Neural cell (in vitro differentiated cells): ENCODE data around the gene DNAJB12. TPM values are rescaled to one million over a fixed set of nuclear protein-coding genes. Genes with fewer than 3 reads are reported as not detected.

Experiments
- H2AFZ ChIP-seq: fragments of 200-600, 300-800 bp; sonication (generic), shearing (Covaris generic); 2 replicates; pipeline ENCODE4 v1.6.0; 2014; ENCODE audit warnings: low read depth, mild to moderate bottlenecking, antibody characterized with exemption, low read length, moderate library complexity
- H3F3A ChIP-seq: fragments of 200-600 bp; shearing (Covaris generic); 2 replicates; pipeline ENCODE4 v1.6.1; 2016; ENCODE audit warnings: mild to moderate bottlenecking, moderate library complexity, mixed read lengths, antibody characterized with exemption, low read length; ENCODE audit not compliant: insufficient read depth, poor library complexity, severe bottlenecking
- H3K27ac ChIP-seq: fragments of 200-600, 300-800 bp; sonication (generic), shearing (Covaris generic); 2 replicates; pipeline ENCODE4 v1.5.1; 2014; ENCODE audit warnings: mild to moderate bottlenecking, low read length, moderate library complexity
- H3K27me3 ChIP-seq: fragments of 300-800, 200-600 bp; sonication (generic), shearing (Covaris generic); 2 replicates; pipeline ENCODE4 v1.6.0; 2014; ENCODE audit warnings: mild to moderate bottlenecking, low read depth, low read length, moderate library complexity; ENCODE audit not compliant: insufficient read depth
- H3K36me3 ChIP-seq: fragments of 300-800, 200-600 bp; sonication (generic), shearing (Covaris generic); 2 replicates; pipeline ENCODE4 v1.5.1; 2014; ENCODE audit warnings: mild to moderate bottlenecking, antibody characterized with exemption, low read length, moderate library complexity; ENCODE audit not compliant: insufficient read depth
- H3K4me2 ChIP-seq: fragments of 300-800, 200-600 bp; sonication (generic), shearing (Covaris generic); 2 replicates; pipeline ENCODE4 v1.6.0; 2014; ENCODE audit warnings: mild to moderate bottlenecking, low read length
- H3K4me3 ChIP-seq: fragments of 300-800, 200-600 bp; sonication (generic), shearing (Covaris generic); 2 replicates; pipeline ENCODE4 v1.5.1; 2014; ENCODE audit warnings: mild to moderate bottlenecking, low read length, moderate library complexity
- H3K79me2 ChIP-seq: fragments of 200-600 bp; shearing (Covaris generic); replicated peaks from 2 replicates; pipeline ENCODE4 v1.6.0; 2014; ENCODE audit warnings: mild to moderate bottlenecking, low read length, moderate library complexity; ENCODE audit not compliant: insufficient read depth
- H3K9ac ChIP-seq: fragments of 300-800, 200-600 bp; sonication (generic), shearing (Covaris generic); 2 replicates; pipeline ENCODE4 v1.6.1; 2016; ENCODE audit warnings: mild to moderate bottlenecking, low read length, mixed read lengths
- H3K9me2 ChIP-seq: fragments of 200-600 bp; shearing (Covaris generic); 2 replicates; pipeline ENCODE4 v1.6.1; 2016; ENCODE audit warnings: mild to moderate bottlenecking, low read length, mixed read lengths; ENCODE audit not compliant: insufficient read depth
- H3K9me3 ChIP-seq: fragments of 200-600, 300-800 bp; sonication (generic), shearing (Covaris generic); 2 replicates; pipeline ENCODE4 v1.6.1; 2016; ENCODE audit warnings: mild to moderate bottlenecking, mixed run types, low read length, moderate library complexity, mixed read lengths
- H4K20me1 ChIP-seq: fragments of 200-600 bp; shearing (Covaris generic); 2 replicates; pipeline ENCODE4 v1.6.1; 2016; ENCODE audit warnings: mild to moderate bottlenecking, mixed run types; ENCODE audit not compliant: insufficient read depth
- CTCF ChIP-seq: fragments of 450-650 bp; IDR thresholded peaks from 2 replicates; pipeline ENCODE4 v1.5.1; 2014; ENCODE audit warnings: antibody characterized with exemption, mild to moderate bottlenecking, moderate library complexity; ENCODE audit not compliant: poor library complexity, severe bottlenecking
- EP300 ChIP-seq: fragments of 450-650 bp; conservative IDR thresholded peaks from 2 replicates; pipeline ENCODE4 v1.6.1; 2014; ENCODE audit warnings: antibody characterized with exemption, mild to moderate bottlenecking, moderate library complexity; ENCODE audit not compliant: poor library complexity, severe bottlenecking
- EZH2 ChIP-seq: fragments of 200-600, 300-800 bp; shearing (Covaris generic), sonication (generic); IDR thresholded peaks from 2 replicates; pipeline ENCODE4 v1.6.1; 2014; ENCODE audit warnings: antibody characterized with exemption, low read length, borderline replicate concordance, mild to moderate bottlenecking; ENCODE audit not compliant: insufficient read depth, poor library complexity, severe bottlenecking
- MXI1 ChIP-seq: fragments of 450-650 bp; conservative IDR thresholded peaks from 2 replicates; pipeline ENCODE4 v1.6.1; 2014; ENCODE audit warnings: antibody characterized with exemption, mild to moderate bottlenecking; ENCODE audit not compliant: poor library complexity, severe bottlenecking
- POLR2AphosphoS5 ChIP-seq: IDR thresholded peaks from 2 replicates; pipeline ENCODE4 v1.6.1; 2012
- RAD21 ChIP-seq: fragments of 450-650 bp; conservative IDR thresholded peaks from 2 replicates; pipeline ENCODE4 v1.6.1; 2014; ENCODE audit warnings: antibody characterized with exemption, mild to moderate bottlenecking, moderate library complexity
- SMC3 ChIP-seq: fragments of 450-650 bp; conservative IDR thresholded peaks from 2 replicates; pipeline ENCODE4 v1.6.1; 2014; ENCODE audit warnings: antibody characterized with exemption, mild to moderate bottlenecking, moderate library complexity; ENCODE audit not compliant: poor library complexity
- TAF1 ChIP-seq: IDR thresholded peaks from 2 replicates; pipeline ENCODE4 v1.6.1; 2012; ENCODE audit warnings: low read depth
- polyA plus RNA-seq: library from polyadenylated mRNA; depleted of rRNA; stranded (reverse); fragments of >200 nt; gene quantifications from 2 replicates; pipeline ENCODE4 v1.2.3, GENCODE V29; 2014
- TF ChIP-seq, protein P1 (sequence below): IDR thresholded peaks from 2 replicates; pipeline ENCODE4 v1.6.1; 2012; ENCODE audit warnings: borderline replicate concordance

Gene DNAJB12
- polyA plus RNA-seq, 1 donor from 2014 or later = 24.5 TPM

- Histone ChIP-seq H2AFZ (no peak overlapping the region), H3F3A (no peaks in the 10 kb centered on the region), H3K9ac (peak overlapping the region; percentile 79), H3K36me3 (peaks cover 5% of the 10 kb centered on the region), H3K4me2 (peak overlapping the region; percentile 84), H3K27ac (peak overlapping the region; percentile 98), H3K79me2 (no peaks in the 10 kb centered on the region), H3K9me3 (no peaks in the 10 kb centered on the region), H3K27me3 (no peaks in the 10 kb centered on the region), H3K9me2 (no peaks in the 10 kb centered on the region), H3K4me3 (peak overlapping the region; percentile 59), H4K20me1 (no peaks in the 10 kb centered on the region)
- no peak for TF ChIP-seq TAF1
- TF ChIP-seq MXI1 = peak; percentile 86
- peak; percentile 13 for TF ChIP-seq CTCF
- TF ChIP-seq EP300 = peak; percentile 84
- TF ChIP-seq, protein P1, sequence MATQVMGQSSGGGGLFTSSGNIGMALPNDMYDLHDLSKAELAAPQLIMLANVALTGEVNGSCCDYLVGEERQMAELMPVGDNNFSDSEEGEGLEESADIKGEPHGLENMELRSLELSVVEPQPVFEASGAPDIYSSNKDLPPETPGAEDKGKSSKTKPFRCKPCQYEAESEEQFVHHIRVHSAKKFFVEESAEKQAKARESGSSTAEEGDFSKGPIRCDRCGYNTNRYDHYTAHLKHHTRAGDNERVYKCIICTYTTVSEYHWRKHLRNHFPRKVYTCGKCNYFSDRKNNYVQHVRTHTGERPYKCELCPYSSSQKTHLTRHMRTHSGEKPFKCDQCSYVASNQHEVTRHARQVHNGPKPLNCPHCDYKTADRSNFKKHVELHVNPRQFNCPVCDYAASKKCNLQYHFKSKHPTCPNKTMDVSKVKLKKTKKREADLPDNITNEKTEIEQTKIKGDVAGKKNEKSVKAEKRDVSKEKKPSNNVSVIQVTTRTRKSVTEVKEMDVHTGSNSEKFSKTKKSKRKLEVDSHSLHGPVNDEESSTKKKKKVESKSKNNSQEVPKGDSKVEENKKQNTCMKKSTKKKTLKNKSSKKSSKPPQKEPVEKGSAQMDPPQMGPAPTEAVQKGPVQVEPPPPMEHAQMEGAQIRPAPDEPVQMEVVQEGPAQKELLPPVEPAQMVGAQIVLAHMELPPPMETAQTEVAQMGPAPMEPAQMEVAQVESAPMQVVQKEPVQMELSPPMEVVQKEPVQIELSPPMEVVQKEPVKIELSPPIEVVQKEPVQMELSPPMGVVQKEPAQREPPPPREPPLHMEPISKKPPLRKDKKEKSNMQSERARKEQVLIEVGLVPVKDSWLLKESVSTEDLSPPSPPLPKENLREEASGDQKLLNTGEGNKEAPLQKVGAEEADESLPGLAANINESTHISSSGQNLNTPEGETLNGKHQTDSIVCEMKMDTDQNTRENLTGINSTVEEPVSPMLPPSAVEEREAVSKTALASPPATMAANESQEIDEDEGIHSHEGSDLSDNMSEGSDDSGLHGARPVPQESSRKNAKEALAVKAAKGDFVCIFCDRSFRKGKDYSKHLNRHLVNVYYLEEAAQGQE = peak; percentile 84
- peak; percentile 56 for TF ChIP-seq RAD21
- peak; percentile 36 for TF ChIP-seq POLR2AphosphoS5
- peak; percentile 63 for TF ChIP-seq SMC3
- no peak for TF ChIP-seq EZH2
Measured at GRCh38 chr10:72334196-72334824, 20.4 kb downstream of the DNAJB12 start.

DNA sequence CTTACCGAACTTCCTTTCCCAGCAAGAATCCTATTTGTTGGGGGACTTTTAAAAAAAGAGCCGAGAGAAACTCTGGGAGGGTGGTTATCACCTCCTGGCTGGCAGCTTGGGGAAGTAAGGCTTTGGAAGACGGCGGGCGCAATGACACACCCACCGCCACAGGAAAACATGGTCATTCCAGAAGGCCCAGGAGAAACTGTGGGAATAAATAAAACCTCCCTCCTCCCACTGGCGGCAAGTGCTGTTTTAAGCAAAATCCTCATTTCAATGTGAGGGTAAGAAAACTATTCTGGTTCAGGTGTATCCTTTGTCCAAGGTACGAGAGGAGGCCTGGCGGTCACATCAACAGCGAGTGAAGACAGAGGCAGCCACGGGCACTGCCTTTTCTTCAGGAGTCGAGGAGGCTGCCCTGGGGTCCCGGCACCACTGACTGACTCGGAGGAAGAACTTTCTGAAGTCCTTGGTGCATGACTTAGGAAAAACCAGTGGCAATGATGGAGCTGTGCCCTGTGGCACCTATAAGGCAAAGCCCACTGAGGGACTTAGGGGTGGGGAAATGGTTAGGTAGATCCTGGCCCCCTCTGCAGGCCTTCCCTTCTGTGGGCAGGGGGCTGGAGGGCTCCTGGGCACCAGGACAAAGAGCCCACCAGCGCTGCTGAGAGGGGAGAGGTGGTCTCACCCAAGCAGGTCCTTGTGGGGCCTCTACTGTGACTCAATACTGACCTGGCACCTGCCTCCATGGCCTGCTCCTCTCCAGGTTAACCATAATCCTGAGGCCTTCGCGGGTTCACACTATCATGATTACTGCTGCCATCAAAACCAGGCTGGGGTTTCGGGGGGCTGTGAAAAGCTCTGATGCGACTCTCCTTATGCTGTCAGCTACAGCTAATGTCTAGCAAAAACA, 21.4 kb downstream of the DNAJB12 start:
- no peaks in the 10 kb centered on the region for H4K20me1 ChIP-seq
- H3K9me3 ChIP-seq = no peaks in the 10 kb centered on the region
- H3K36me3 ChIP-seq = peaks cover 5% of the 10 kb centered on the region
- H3K9ac ChIP-seq = peak overlapping the region; percentile 79
- H2AFZ ChIP-seq = no peak overlapping the region
- H3F3A ChIP-seq = no peaks in the 10 kb centered on the region
- H3K4me2 ChIP-seq = peak overlapping the region; percentile 48
- TF ChIP-seq, protein P1 = no peak
- TF ChIP-seq EZH2 (no peak), POLR2AphosphoS5 (no peak), TAF1 (no peak), CTCF (no peak)
- peak overlapping the region; percentile 98 for H3K27ac ChIP-seq
- H3K9me2 ChIP-seq = no peaks in the 10 kb centered on the region
- H3K27me3 ChIP-seq = no peaks in the 10 kb centered on the region
- no peaks in the 10 kb centered on the region for H3K79me2 ChIP-seq
- peak overlapping the region; percentile 40 for H3K4me3 ChIP-seq
